SHP77 treated with DMSO at 0.1 percent for 48 hours (cell line): ENCODE data around the gene RND3.

Source experiments
- DNase-seq: peaks from one replicate; lab custom pipeline; 2025; lab: John Stamatoyannopoulos, UW

Gene RND3

DNA sequence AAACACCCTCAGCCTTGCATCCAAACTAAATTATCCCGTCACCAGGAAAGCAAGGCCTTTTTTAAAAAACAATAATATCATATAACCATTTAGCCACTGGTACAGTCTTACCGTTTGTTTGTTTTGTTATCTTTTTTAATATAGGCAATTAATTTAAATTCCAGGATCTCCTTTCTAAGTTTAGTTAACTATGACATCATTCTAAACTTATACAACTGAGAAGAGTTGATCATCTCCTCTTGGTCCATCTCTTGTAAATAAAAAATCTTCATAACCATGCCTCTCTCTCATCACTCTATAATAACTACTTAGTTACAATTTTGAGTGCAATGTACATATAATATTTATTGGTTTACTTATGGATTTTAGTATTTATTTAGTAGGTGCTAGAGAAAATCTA lies 46.2 kb downstream of the RND3 start:
- no peak for DNase-seq

DNA sequence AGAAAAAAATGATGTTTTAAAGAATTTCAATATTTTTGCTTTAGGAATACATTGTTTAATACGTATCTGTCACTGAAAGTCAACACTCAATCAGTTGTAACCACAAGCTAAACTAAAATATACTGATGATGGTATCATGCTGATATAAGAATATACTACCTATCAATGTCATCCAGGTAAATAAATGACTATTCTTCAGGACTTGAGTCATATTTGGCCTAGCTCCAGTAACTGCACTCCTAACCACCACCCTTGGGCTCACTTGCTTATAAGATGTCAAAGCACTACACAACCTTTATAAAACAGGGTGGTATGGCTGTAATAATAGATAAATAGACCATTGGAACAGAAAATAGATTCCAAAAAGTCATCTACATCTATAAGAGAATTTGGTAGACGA lies 48.8 kb downstream of the RND3 start:
- no peak for DNase-seq

DNA sequence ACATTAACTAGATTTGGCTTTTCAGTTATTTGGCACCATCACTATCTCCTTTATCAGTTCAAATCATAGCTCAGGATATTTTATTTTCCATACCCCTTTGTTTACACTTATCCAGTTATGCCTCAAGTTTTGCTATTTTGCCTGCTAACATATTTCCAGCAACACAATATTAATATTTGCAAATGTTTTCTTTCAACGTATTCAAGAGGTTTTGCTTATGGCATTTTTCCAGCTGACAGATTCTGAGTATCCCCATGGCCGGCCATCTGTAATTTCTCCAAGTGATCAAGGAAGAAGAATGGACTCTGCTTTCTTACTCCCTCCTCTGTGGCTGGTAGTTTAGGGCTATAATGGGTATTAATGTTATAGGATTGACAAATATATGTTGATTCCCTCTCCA lies 49.4 kb downstream of the RND3 start:
- no peak for DNase-seq

DNA sequence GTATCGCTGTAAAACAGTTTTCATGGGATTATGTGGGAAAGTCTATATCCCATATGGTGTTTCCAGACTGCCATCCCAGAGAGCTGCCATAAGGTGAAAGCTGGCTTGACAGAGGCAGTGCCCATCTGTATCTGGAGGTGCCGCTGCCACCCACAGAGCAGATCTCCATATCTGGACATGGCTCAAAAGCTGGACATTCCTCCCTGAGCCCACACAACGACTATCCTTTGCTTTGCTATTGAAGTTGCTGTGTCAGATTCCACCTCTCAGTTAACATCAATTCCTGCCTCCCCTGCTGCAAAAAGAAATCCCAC lies 55.2 kb downstream of the RND3 start:
- no peak for DNase-seq

DNA sequence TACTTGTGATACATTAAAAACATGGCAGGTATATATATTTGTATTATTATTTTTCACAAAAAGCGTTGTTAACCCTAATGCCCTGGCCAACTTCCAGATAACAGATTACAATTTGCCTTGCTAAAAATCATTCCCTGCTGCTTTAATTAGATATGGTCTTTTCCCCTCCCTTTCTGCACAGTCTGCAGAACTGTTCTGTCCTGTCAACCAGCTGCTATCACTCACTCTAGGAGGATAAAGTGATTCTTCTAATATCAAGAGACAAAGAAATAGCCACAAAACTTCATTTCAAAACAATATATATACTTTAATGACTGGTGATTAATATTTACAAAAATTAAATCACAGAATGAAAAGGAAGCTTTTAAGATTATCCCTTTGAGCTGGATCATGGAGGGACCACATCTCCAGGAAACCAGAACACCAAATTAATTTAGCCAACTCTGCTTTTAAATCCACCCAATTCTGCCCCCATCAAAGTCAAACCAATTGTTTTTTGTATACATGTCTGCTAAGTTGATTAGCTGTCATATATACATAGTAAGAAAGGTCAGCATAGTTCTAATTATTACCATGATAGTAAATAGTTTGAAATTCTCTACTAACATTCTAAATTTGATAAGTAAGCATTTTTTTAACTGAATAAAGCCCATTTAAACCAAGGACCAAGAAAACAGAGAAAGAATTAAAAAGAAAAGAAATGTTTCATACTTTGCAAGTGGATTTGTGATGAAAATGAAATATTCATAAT lies 55.7 kb downstream of the RND3 start:
- DNase-seq, result no peak

DNA sequence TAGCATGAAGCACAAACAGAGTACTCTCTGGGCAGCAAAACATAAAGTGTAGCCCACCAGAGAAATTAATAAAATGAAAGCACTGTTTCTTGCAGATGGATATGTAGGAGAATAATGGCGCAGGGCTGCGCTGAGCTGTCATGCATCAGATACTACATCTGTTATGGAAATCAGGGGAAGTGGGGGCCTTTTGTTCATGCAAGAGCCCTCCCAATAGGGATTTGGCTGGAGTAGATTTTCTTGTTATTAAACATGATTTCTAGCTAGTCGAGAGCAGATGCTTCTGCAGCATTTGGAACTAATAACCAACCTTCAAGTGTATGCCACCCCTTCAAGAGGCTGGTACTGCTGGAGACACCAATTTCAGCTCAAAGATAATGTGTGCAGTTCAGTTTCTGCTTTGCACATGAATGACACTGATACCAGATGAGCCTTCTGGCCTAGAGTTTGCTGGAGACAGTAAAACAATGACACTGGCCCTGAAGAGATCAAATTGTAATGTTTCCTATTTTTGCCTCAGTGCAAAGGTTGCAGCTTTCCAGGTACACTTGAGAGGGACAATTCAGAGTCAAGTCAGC lies 58.0 kb downstream of the RND3 start:
- DNase-seq, result no peak

DNA sequence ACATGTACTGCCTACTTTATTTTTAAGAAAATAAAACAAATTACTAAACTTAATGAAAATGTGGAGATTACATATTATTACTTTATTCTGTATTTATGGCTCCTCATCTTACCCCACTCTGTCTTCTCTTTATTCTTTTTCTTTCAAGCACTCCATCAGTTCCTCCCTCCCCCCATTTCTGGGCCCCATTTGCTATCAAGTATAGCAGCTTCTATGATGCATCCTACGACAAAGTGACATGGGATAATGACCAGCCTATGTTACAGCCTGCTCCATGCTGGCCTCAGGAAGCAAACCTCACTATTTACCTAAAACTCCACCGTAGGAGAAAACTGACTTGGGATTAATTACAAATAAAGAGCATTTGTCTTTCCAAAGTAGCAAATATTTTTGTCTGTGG lies 58.8 kb downstream of the RND3 start:
- no peak for DNase-seq

DNA sequence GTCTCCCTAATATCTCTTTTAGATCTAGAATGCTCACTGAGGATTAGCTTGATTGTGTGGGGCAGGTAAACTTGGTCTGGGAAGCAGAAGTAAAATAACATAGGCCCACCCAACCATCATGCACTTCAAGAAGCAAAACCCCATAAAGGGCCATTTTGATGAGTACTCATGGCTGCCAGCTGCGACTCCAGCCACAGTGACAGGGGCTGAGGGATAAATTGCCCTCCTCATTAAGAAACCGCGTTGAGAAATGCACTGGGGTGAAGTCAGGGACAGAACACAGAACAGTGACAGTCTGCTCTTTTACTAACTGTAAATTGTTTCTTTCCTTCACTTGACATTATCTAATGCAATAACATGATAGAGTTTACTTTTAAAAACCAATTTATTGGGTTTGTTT lies 60.2 kb downstream of the RND3 start:
- DNase-seq, result no peak

DNA sequence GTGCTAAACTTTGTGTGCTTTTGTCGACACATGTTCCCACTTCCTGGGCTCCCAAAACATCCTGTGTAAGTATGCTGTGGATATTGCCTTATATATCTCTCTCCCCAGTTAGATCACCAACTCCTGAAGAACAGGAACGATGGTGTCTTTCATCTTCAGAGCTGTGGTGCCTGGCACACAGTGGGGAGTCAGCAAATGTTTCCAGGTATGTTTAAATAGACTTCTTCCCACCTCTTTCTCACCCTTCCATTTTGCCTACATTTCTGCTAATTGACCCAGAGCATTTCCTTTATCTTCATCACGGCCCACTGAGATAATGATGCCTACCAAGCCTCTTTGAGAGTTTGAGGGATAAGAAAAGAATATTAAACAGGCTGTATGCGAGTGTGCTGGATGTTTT lies 60.7 kb downstream of the RND3 start:
- DNase-seq, result no peak

DNA sequence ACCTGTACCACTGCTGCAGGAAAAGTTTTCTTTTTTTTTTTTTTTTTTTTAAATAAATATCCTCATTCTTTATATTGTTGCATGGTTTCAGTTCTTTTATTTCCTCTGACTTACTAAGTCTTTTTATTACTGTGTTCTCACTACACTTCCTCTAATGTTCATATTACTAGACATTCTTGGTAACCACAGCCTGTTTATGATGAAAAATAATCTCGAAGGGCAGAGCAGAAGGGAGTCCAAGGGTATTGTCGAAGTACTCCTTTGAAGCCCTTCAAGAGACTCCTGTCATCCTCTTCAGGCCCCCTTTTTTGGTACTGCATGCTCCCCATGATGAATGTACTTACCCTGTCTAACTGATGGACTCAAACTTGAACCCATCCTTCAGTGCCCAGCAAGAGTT lies 61.2 kb downstream of the RND3 start:
- DNase-seq, result no peak

DNA sequence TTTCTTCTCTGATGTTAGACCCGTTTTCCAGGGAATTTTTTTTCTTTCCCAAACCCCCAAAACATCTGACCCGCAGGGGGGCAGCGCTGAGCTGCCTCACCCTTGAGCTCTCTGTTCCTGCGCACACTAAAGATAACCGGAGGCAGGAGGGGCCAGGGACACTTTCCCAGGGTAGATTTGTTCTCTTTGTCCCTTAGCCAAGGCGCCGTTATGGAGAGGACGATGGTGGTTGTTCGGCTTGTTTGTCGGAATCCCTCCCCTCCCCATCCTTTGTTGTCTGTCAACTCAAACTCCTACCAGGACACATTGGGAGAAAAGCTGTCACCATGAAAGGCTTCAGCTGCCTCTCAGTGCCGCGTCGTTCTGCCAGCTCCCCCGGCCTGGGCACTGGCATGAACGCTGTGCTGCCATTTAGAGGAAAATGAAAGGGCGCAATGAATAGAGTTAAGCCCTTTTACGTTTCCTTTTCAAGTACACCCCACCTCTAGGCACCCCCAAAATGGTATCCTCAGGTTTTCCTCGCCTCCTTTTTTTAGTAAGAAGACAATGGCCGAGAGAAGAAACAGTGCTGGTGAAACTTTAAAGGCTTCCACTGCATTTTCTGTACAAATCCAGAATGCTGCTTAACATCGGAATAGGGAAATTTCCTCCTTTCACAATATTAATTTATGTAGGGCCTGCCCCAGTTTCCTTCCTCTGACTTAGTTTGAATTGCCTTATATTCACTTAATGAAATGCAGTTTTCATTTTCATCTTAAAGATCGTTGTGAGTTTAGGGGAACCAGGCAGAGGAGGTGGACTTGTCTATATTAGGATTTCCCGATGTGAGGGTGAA lies 62.1 kb downstream of the RND3 start:
- DNase-seq, result no peak

DNA sequence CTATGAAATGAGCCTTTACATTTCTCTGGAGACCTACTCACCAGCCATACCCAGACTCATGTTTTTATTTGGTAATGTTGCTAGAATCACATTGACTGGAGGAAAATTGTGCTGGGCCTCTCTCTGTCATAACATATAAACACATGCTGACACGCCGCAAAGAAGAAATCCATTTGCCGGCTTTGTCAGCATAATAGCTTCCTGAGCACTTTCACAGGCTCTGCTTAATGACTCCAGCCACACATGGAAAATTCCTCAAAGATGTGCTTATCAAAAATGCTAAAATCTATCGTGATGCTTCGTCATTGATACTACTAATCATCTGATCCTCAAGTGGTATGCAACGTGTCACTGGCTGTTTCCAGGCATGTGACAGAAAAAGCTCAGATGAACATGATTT lies 63.1 kb downstream of the RND3 start:
- no peak for DNase-seq

DNA sequence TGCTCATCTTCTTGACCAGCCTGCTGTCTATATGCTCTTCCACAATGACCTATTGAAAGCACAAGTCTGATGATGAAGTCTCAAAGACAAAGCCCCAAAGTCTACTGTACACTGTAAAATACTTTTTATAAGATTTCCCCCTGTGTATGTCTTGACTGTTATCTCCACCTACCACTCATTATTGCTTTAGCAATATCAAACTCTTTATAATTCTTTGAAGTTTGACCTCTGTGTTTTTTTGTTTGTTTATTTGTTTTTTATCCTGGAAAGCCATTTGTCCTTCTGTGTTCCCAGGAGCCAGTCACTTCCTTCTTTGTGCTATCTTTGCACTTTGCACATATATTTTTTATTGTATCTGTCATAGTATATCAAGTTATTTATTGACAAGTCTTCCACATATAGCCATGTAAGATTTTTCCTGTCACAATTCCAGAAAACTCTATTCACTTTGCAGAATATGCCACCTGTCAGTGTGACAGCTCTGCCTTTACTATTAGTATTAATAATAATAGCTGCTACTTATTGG lies 66.3 kb downstream of the RND3 start:
- DNase-seq, result no peak

DNA sequence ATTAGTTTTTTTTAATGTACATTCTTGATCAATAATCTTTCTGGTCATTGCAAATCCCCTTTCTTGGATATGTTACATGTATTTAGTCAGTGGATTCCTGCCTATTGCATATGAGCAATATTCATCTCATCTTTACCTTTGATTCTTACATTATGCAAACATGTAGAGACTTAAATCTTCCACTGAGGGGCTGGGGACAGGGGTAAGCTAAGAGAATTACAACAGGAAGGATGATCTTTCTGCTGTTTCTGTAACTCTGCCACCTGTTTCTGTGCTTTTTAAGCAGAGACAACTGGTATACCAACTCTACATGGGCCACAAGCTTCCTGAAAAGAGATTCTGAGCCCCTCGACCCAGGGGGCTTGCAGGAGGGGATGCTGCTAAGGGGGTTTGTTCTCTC lies 68.6 kb downstream of the RND3 start:
- DNase-seq, result no peak
